Lung (tissue), 12 donors: ENCODE results near the gene NPAS3. TPM values are rescaled to one million over a fixed set of nuclear protein-coding genes. Genes with fewer than 3 reads are reported as not detected.

ENCODE experiments used
- ATAC-seq: fragments of 200-7000 bp; cut with Tn5 transposase; one replicate; pipeline ENCODE4 v1.9.1; 2020; ENCODE audit warnings: moderate number of reproducible peaks; ENCODE audit not compliant: insufficient read depth, low FRiP score
- DNase-seq, 3 donors: peaks; one replicate each; pipeline ENCODE4 v3.0.0-alpha.2; 2013 to 2017
- H3K27ac ChIP-seq, 2 donors: one replicate each; pipeline ENCODE4 v1.5.1; 2013; ENCODE audit warnings: mild to moderate bottlenecking in 2 of 2, moderate library complexity in 2 of 2, control low read depth in 1 of 2, inconsistent platforms in 1 of 2, low read depth in 1 of 2, low read length in 1 of 2
- H3K27me3 ChIP-seq, 3 donors: one replicate each; pipeline ENCODE4 v1.5.1; 2013; ENCODE audit warnings: low read length in 2 of 3; ENCODE audit not compliant: control insufficient read depth in 3 of 3, insufficient read depth in 3 of 3
- H3K36me3 ChIP-seq, 4 donors: one replicate each; pipeline ENCODE4 v1.5.1; 2013; ENCODE audit warnings: low read length in 4 of 4, mild to moderate bottlenecking in 1 of 4, moderate library complexity in 1 of 4; ENCODE audit not compliant: control insufficient read depth in 4 of 4, insufficient read depth in 4 of 4
- H3K4me1 ChIP-seq, 5 donors: one replicate each; pipeline ENCODE4 v1.5.1; 2013; ENCODE audit warnings: low read length in 5 of 5, mild to moderate bottlenecking in 2 of 5, moderate library complexity in 1 of 5; ENCODE audit not compliant: control insufficient read depth in 5 of 5, insufficient read depth in 5 of 5
- H3K4me3 ChIP-seq: one replicate; pipeline ENCODE4 v1.5.1; 2013; ENCODE audit warnings: mild to moderate bottlenecking, control low read depth, moderate library complexity
- H3K9ac ChIP-seq, 2 donors: one replicate each; pipeline ENCODE4 v1.5.1; 2013; ENCODE audit warnings: low read length in 2 of 2, control low read depth in 1 of 2; ENCODE audit not compliant: insufficient read depth in 1 of 2
- H3K9me3 ChIP-seq, 4 donors: one replicate each; pipeline ENCODE4 v1.5.1; 2013; ENCODE audit warnings: low read length in 3 of 4, mild to moderate bottlenecking in 1 of 4, moderate library complexity in 1 of 4; ENCODE audit not compliant: control insufficient read depth in 4 of 4, insufficient read depth in 3 of 4
- WGBS, 2 donors: extraction: QIAGEN DNeasy Blood & Tissue Kit; methylation state at CpG; one replicate each; pipeline ENCODE4 v1.1.7; 2013; 5-methylcytosine and 5-hydroxymethylcytosine counted together
- polyA plus RNA-seq, 2 donors: library from polyadenylated mRNA; stranded (reverse); fragments of 200-250 nt; gene quantifications; one replicate each; pipeline ENCODE4 v1.2.1, GENCODE V29; 2013
- total RNA-seq, 2 donors: library from RNA; depleted of rRNA in 1 of 2; stranded (reverse); fragments of >200 nt in 1 of 2; gene quantifications; one replicate each; pipeline ENCODE4 v1.2.1, GENCODE V29; 2014 to 2021
- TF ChIP-seq, protein P1 (sequence below): IDR thresholded peaks from 2 replicates; pipeline ENCODE4 v1.5.1; 2012; ENCODE audit warnings: mild to moderate bottlenecking; ENCODE audit errors: control extremely low read depth, extremely low read depth
- donor health status: control.
- donor health status: control.
- donor health status: Bipolar disorder and iron deficiency.
- donor health status: healthy.
- donor health status: DM: yes; HTN: yes; CAD: no.

NPAS3 gene
- total and polyA plus RNA-seq, 4 donors = 0.13 to 0.48 (median 0.33) TPM

DNA sequence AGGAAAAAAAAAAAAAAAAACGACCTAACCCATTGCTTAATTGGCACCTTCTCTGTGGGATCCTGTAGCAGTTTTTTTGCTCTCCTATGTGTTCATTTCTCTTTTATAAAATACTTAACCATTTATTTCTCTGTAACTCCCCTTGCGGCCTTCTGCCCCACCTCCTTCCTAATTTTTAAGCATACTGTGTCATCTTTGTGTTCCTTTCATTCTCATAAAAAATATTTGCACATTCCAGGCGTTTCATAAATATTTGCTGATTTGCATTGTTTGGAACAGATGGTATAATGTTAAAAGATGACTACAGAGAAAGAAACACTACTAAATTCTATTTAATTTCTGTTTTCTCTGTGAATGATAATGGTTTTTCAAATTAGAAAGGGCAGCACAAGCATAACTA lies 77.9 kb downstream of the NPAS3 start:
- 55 to 81% methylated on average over 3 of the region's 3 CpGs for WGBS, 2 donors
- no peaks in the 10 kb centered on the region for H3K9me3 ChIP-seq
- ATAC-seq = no peak
- H3K4me3 ChIP-seq = no peak overlapping the region
- no peak overlapping the region for H3K27ac ChIP-seq
- H3K9ac ChIP-seq = no peak overlapping the region
- no peaks in the 10 kb centered on the region for H3K36me3 ChIP-seq
- H3K4me1 ChIP-seq = no peaks in the 10 kb centered on the region
- no peaks in the 10 kb centered on the region for H3K27me3 ChIP-seq
- no peak for DNase-seq
- TF ChIP-seq, protein P1, sequence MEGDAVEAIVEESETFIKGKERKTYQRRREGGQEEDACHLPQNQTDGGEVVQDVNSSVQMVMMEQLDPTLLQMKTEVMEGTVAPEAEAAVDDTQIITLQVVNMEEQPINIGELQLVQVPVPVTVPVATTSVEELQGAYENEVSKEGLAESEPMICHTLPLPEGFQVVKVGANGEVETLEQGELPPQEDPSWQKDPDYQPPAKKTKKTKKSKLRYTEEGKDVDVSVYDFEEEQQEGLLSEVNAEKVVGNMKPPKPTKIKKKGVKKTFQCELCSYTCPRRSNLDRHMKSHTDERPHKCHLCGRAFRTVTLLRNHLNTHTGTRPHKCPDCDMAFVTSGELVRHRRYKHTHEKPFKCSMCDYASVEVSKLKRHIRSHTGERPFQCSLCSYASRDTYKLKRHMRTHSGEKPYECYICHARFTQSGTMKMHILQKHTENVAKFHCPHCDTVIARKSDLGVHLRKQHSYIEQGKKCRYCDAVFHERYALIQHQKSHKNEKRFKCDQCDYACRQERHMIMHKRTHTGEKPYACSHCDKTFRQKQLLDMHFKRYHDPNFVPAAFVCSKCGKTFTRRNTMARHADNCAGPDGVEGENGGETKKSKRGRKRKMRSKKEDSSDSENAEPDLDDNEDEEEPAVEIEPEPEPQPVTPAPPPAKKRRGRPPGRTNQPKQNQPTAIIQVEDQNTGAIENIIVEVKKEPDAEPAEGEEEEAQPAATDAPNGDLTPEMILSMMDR = no peak

DNA sequence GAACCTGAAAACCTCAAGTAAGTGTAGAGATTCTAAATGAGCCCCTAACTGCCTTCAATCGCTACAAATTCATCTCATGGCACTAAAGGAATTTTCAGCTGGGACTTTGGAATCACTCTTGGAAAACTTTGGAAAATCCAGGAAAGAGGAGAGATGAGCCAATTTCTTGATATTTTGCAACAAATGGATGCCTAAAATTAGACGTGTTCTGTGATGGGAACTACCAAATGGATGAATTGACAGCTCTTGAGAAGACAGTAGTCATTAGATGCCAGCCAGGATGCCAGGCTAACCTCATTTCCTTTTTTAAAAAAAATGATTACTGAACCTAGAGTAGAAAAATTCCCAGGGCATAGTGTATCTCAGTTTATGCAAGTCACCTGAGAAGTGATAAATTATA lies 78.3 kb downstream of the NPAS3 start:
- 78 to 81% methylated on average over 2 of the region's 2 CpGs for WGBS, 2 donors
- Histone ChIP-seq H3K9ac (no peak overlapping the region), H3K4me1 (no peaks in the 10 kb centered on the region), H3K27me3 (no peaks in the 10 kb centered on the region), H3K27ac (no peak overlapping the region), H3K36me3 (no peaks in the 10 kb centered on the region), H3K4me3 (no peak overlapping the region), H3K9me3 (no peaks in the 10 kb centered on the region)
- TF ChIP-seq, protein P1 = no peak
- DNase-seq (no peak), ATAC-seq (no peak)

- H3K4me1 ChIP-seq = no peaks in the 10 kb centered on the region
- H3K27me3 ChIP-seq = no peaks in the 10 kb centered on the region
- H3K27ac ChIP-seq = no peak overlapping the region
- ATAC-seq (no peak), DNase-seq (no peak)
- no peak overlapping the region for H3K9ac ChIP-seq
- no peak overlapping the region for H3K4me3 ChIP-seq
- 69 to 78% methylated on average over 3 of the region's 3 CpGs for WGBS, 2 donors
- H3K9me3 ChIP-seq = no peaks in the 10 kb centered on the region
- TF ChIP-seq, protein P1 = no peak
- H3K36me3 ChIP-seq = no peaks in the 10 kb centered on the region
These were observed 80.7 kb downstream of the NPAS3 start for GRCh38 chr14:33019346-33019745.

- WGBS, 2 donors = 66 to 74% methylated on average over 5 of the region's 5 CpGs
- H3K27ac ChIP-seq = no peak overlapping the region
- DNase-seq (peak in 2 of 3 donors; percentile 26 to 72), ATAC-seq (no peak)
- H3K4me1 ChIP-seq = peaks cover 0 to 23% (median 0%) of the 10 kb centered on the region in 5 donors
- no peak overlapping the region for H3K9ac ChIP-seq
- no peaks in the 10 kb centered on the region for H3K27me3 ChIP-seq
- TF ChIP-seq, protein P1 = no peak
- no peaks in the 10 kb centered on the region for H3K36me3 ChIP-seq
- H3K9me3 ChIP-seq = peaks cover 0 to 3% (median 0%) of the 10 kb centered on the region in 4 donors
- no peak overlapping the region for H3K4me3 ChIP-seq
These were observed 88.3 kb downstream of the NPAS3 start for GRCh38 chr14:33026850-33027430.
